HG03378 (cell line): Measurements from ENCODE around the gene PCSK2.

Source experiments
- ATAC-seq: cut with Tn5 transposase; IDR thresholded peaks from one replicate; pipeline ENCODE4 v1.9.1; 2021; ENCODE audit warnings: mild to moderate bottlenecking, moderate library complexity; ENCODE audit not compliant: unreplicated experiment

PCSK2 gene

DNA sequence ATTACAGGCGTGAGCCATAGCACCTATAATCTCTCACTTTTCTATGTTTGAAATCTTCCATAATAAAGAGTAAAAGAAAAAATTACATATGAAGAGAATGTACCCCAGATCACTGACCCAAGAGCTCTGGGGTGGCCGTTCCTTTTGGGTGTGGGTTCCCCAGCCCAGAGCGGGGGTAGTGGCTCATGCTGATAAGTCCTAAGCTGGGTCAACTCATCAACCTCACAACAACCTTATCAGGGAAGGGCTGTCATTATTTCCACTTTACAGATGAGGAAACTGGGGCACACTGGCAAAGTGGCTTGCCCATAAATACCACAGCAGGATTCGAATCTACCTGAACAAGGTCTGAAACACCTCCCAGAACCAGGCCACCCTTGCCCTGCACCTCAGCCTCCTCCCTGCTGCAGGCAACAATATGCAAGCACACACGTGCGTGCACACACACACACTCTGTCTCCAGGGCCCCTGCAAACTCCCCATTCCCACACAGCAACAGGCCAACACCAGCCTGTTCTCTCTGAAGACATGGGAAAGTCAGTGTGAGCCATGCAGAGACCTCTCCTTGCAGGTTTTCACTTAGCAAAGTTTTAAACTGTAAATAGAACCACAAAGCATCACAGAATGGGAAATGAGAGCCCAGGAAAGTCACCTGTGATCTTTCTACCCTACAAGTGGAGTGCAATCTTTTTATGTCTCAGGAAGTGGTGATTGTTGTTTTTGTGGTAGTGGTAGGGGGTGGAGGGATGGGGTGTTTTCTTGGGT, 276.6 kb downstream of the PCSK2 start:
- ATAC-seq, result no peak

DNA sequence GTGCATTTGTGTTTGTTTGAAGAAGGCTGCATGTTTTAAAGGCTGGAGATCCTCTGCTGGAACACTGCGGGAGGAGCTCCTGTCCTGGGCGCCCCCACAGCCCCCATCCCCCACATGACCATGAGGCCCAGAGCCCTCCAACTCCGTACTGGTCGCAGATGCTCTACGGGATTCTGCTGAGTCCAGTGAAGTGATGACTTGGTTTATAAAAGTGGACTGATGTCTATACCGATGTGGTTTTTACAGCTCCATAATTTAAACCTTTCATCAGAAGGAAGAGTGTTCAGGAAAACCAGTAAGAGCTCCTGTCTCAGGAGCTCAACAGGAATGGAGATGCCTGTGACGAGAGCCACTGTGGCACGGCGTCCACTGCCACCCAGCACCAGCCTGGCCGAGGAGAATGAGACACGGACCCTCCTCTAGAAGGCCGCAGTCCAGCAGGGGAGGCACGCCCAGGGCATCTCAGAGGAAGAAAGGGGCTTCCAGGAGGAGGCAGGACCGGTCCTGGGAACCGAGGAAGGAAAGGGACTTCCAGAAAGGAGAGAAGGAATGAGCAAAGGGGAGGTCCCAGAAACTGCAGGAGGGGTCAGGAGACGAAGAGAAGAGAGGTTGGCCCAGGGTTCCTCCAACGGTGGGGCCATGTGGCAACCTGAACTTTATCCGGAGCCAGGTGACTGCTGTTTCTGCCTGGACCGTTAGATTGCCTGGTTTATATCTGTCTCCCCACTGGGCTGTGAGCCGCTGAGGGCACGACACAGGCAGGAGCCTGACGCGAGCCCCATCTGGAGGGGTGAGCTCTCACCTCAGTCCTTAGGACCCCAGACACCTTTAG, 277.4 kb downstream of the PCSK2 start:
- ATAC-seq, result peak; percentile 17

GRCh38 chr20:17504898-17505635, 278.2 kb downstream of the PCSK2 start:
- ATAC-seq, result peak; percentile 71

GRCh38 chr20:17505636-17506517, 279.0 kb downstream of the PCSK2 start:
- peak; percentile 20 for ATAC-seq

GRCh38 chr20:17507032-17507431, 280.2 kb downstream of the PCSK2 start:
- ATAC-seq, result no peak

- ATAC-seq, result no peak
These were observed 280.7 kb downstream of the PCSK2 start for GRCh38 chr20:17507531-17507930.

DNA sequence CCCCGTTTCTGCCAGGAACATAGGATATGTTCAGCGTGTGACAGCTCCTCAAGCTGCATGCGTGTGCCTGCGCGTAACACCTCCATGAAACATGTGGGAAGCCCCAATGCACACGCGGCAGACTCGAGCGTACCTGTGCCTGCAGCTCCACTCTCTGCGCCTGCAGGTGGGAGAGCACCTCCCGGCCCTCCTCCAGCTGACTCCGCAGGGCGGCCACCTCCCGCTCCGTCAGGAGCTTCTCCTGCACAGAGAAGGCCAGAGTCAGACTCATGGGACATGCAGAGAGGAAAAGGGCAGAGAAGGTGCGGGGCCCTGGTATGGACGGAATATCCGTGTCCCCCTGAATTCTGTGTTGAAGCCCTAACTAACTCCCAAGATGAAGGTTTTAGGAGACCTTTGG, 281.9 kb downstream of the PCSK2 start:
- ATAC-seq, result no peak

GRCh38 chr20:17510548-17510947, 283.7 kb downstream of the PCSK2 start:
- no peak for ATAC-seq

DNA sequence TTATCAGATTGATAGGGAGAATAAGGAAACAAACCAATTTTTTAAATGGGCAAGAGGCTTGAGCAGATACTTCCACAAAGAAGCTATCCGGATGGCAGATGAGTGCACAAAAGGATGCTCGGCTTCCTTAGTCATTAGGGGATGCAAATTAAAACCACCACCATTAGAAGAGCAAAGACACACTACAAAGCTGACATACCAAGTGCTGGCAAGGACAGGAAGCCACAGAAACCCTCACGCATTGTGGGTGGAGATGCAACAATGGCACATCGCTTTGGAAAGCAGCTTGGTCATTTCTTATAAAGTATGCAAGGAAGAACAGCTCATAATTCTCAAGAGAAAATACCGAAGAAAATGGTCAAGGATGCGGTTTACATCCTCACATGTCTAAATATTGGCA, 284.6 kb downstream of the PCSK2 start:
- ATAC-seq, result no peak

GRCh38 chr20:17513939-17514338, 287.1 kb downstream of the PCSK2 start:
- ATAC-seq, result no peak

DNA sequence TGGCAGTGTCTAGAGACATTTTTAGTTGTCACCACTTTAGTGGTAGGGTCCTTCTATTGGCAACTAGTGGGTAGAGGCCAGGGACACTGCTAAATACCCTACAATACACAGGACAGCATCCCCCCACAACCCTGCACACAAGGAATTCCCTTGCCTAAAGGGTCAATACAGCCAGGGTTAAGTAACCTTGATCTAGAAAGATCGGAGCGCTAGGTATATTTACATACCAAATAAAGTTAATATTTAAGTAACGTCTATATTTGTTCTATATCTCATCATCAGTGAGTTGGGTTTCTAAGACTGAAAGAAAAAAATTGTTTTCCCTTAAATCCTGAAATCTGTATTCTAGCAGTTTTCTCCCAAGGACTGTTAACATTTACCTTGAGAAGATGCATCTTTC, 288.2 kb downstream of the PCSK2 start:
- no peak for ATAC-seq

- ATAC-seq, result no peak
These were observed 291.7 kb downstream of the PCSK2 start for GRCh38 chr20:17518339-17519052.

GRCh38 chr20:17519606-17520285, 292.9 kb downstream of the PCSK2 start:
- no peak for ATAC-seq

DNA sequence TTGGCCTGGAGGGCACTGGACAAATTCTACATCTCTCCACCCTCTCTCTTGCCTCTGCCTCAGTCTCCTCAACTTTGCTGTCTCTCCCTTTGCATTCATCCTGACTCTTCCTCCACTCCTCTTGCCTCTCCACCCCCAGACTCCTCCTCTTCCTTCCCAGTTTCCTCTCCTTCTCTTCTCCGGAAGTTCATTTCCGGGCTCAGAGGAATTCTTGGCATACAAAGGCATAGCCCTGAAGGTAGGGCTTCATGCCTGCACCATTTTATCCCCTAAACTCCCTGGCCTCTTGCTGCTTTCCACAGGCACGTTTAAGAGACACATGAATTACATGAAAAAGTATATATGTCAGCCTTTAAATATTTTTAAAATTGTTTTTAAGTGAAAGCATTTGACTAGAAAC, 293.7 kb downstream of the PCSK2 start:
- no peak for ATAC-seq

GRCh38 chr20:17522528-17522927, 295.7 kb downstream of the PCSK2 start:
- no peak for ATAC-seq

DNA sequence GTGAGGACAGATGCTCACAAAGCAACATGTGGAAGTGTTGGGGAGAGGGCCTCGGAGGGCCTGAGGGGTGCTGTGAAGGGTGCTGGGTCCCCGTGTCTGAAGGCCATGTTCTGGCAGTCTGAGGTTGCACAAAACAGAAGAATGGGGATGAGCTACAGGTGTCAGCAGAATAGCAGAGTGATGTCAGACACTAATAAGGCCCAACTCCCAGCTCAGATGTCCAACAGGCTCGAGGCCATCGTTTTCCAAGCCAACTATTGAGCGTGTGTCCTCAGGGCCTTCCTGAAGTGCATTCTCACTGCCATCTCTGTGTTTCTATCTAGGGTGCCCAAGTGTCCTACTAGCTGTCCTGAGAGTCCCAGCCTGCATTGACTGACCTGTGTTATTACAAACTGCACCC, 296.5 kb downstream of the PCSK2 start:
- no peak for ATAC-seq

GRCh38 chr20:17524560-17524959, 297.7 kb downstream of the PCSK2 start:
- no peak for ATAC-seq

DNA sequence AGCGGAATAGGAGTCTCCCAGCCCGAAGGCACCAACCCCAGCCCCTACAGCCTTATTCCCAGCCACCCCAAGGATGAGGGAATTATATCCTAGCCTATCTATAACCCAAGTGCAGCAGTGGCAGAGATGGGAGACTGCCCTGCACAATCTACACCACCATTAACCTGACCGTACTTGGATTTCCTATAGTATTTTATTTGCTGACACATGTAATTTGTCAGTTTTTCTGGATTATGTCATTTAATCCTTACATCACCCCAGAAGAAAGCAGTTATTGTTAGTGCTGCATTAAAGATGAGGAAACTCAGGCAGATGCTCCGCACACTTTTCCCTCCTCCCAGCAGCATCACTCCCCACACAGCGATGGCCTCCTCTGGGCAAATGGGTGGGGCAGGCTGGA, 298.3 kb downstream of the PCSK2 start:
- no peak for ATAC-seq

- peak; percentile 60 for ATAC-seq
These were observed 298.8 kb downstream of the PCSK2 start for GRCh38 chr20:17525650-17526049.
